Measurements from ENCODE around the gene VPS13D.
"Not testable (repeated sequence)": the region's sequence is repeated elsewhere in the genome, so short reads cannot be mapped to it uniquely, and the experiment has no call there.

DNA sequence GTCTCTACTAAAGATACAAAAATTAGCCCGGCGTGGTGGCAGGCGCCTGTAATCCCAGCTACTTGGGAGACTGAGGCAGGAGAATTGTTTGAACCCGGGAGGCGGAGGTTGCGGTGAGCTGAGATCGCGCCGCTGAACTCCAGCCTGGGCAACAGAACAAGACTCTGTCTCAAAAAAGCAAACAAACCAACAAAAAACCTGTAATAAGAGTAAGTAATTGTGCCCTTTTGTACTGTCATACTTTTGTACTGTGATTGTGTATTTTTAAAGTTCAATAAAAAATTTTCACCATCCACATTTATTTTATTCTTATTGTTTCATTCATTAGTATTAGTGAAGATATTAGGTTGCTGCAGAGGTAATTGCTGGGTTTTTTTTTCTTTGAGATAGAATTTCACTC, 292.9 kb downstream of the VPS13D start:
- TF ChIP-seq MYC (IDR thresholded peaks at IDR 0.05; ENCODE audit: low read depth, low read length); POLR2A (IDR thresholded peaks at IDR 0.05; ENCODE audit: low read depth, low read length); POLR2AphosphoS5 (IDR thresholded peaks at IDR 0.05; ENCODE audit: insufficient read depth, low read depth, low read length); GATA2 (IDR thresholded peaks at IDR 0.05; ENCODE audit: insufficient read depth, insufficient read length, low read depth, low read length); EZH2 (IDR thresholded peaks at IDR 0.05; ENCODE audit: borderline replicate concordance, low read depth, low read length, severe bottlenecking); JUN (IDR thresholded peaks at IDR 0.05; ENCODE audit: borderline replicate concordance, insufficient read depth, insufficient read length, low read depth); FOS (IDR thresholded peaks at IDR 0.05; ENCODE audit: borderline replicate concordance, insufficient read depth, low read length): not testable (repeated sequence)
- TF ChIP-seq, protein P1, sequence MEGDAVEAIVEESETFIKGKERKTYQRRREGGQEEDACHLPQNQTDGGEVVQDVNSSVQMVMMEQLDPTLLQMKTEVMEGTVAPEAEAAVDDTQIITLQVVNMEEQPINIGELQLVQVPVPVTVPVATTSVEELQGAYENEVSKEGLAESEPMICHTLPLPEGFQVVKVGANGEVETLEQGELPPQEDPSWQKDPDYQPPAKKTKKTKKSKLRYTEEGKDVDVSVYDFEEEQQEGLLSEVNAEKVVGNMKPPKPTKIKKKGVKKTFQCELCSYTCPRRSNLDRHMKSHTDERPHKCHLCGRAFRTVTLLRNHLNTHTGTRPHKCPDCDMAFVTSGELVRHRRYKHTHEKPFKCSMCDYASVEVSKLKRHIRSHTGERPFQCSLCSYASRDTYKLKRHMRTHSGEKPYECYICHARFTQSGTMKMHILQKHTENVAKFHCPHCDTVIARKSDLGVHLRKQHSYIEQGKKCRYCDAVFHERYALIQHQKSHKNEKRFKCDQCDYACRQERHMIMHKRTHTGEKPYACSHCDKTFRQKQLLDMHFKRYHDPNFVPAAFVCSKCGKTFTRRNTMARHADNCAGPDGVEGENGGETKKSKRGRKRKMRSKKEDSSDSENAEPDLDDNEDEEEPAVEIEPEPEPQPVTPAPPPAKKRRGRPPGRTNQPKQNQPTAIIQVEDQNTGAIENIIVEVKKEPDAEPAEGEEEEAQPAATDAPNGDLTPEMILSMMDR (IDR thresholded peaks at IDR 0.05; ENCODE audit: extremely low read depth in 1 of 2, insufficient read depth in 1 of 2, low read depth in 1 of 2, low read length in 2 of 2) = not testable (repeated sequence)
- TF ChIP-seq, protein P2, sequence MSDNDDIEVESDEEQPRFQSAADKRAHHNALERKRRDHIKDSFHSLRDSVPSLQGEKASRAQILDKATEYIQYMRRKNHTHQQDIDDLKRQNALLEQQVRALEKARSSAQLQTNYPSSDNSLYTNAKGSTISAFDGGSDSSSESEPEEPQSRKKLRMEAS (IDR thresholded peaks at IDR 0.05; ENCODE audit: insufficient read depth, insufficient read length) = not testable (repeated sequence)

Data from endothelial cell of umbilical vein (primary cell).